ENCODE results near the gene SLC25A34. TPM values are rescaled to one million over a fixed set of nuclear protein-coding genes. Genes with fewer than 3 reads are reported as not detected.

The SLC25A34 gene
- total and polyA plus RNA-seq, 9 donors, result 1.0 to 2.5 (median 1.9) TPM

- no peak for DNase-seq
- Histone ChIP-seq H3K4me1 (ENCODE audit: insufficient read depth) (no peaks in the 10 kb centered on the region), H3K9me3 (no peaks in the 10 kb centered on the region), H3K27me3 (no peaks in the 10 kb centered on the region), H3K36me3 (peaks cover 2% of the 10 kb centered on the region), H3K27ac (no peak overlapping the region), H3K4me3 (no peak overlapping the region)
- no peak for TF ChIP-seq CTCF (IDR thresholded peaks at IDR 0.05)
- no peak for TF ChIP-seq EP300 (IDR thresholded peaks at IDR 0.05)
- TF ChIP-seq POLR2A (IDR thresholded peaks at IDR 0.05), result no peak
- WGBS, 3 donors, result 86 to 93% (median 92%) methylated on average over 4 of the region's 4 CpGs
- intact Hi-C loops (cut with DNase I), result no loop called here
These were observed 13.6 kb upstream of the SLC25A34 start for GRCh38 chr1:15722411-15722810.

GRCh38 chr1:15722836-15723532 is 13.1 kb upstream of the SLC25A34 start:
- Histone ChIP-seq H3K36me3 (peaks cover 2% of the 10 kb centered on the region), H3K27ac (no peak overlapping the region), H3K27me3 (no peaks in the 10 kb centered on the region), H3K4me1 (ENCODE audit: insufficient read depth) (no peaks in the 10 kb centered on the region), H3K4me3 (no peak overlapping the region), H3K9me3 (no peaks in the 10 kb centered on the region)
- intact Hi-C loops (cut with DNase I), result no loop called here
- WGBS, 3 donors, result 78 to 89% (median 85%) methylated on average over 13 of the region's 13 CpGs
- TF ChIP-seq POLR2A (IDR thresholded peaks at IDR 0.05) (no peak), EP300 (IDR thresholded peaks at IDR 0.05) (no peak), CTCF (IDR thresholded peaks at IDR 0.05) (no peak)
- no peak for DNase-seq

- DNase-seq, result no peak
- TF ChIP-seq EP300 (IDR thresholded peaks at IDR 0.05) (no peak), POLR2A (IDR thresholded peaks at IDR 0.05) (no peak), CTCF (IDR thresholded peaks at IDR 0.05) (no peak)
- intact Hi-C loops (cut with DNase I), result no loop called here
- peaks cover 2% of the 10 kb centered on the region for H3K36me3 ChIP-seq
- 90 to 92% (median 92%) methylated on average over 19 to 20 of the region's 20 CpGs for WGBS, 3 donors
- no peaks in the 10 kb centered on the region for H3K9me3 ChIP-seq
- H3K27me3 ChIP-seq, result no peaks in the 10 kb centered on the region
- no peak overlapping the region for H3K4me3 ChIP-seq
- no peaks in the 10 kb centered on the region for H3K4me1 ChIP-seq (ENCODE audit: insufficient read depth)
- H3K27ac ChIP-seq, result no peak overlapping the region
These were observed 12.3 kb upstream of the SLC25A34 start for GRCh38 chr1:15723631-15724246.

GRCh38 chr1:15724949-15725880 is 10.8 kb upstream of the SLC25A34 start:
- Histone ChIP-seq H3K27me3 (no peaks in the 10 kb centered on the region), H3K4me1 (ENCODE audit: insufficient read depth) (no peaks in the 10 kb centered on the region), H3K4me3 (no peak overlapping the region), H3K36me3 (peaks cover 2% of the 10 kb centered on the region), H3K27ac (no peak overlapping the region), H3K9me3 (no peaks in the 10 kb centered on the region)
- intact Hi-C loops (cut with DNase I), result no loop called here
- DNase-seq, result no peak
- WGBS, 3 donors, result 68 to 73% (median 73%) methylated on average over 20 to 26 of the region's 26 CpGs
- TF ChIP-seq POLR2A (IDR thresholded peaks at IDR 0.05), result no peak
- TF ChIP-seq CTCF (IDR thresholded peaks at IDR 0.05), result no peak
- TF ChIP-seq EP300 (IDR thresholded peaks at IDR 0.05), result no peak

Data from ovary (tissue), 9 donors.